GM15510 (cell line): Measurements from ENCODE around the gene RHOBTB1.

Source experiments
- POLR2A ChIP-seq: IDR thresholded peaks from 3 replicates; pipeline ENCODE4 v1.6.1; 2011; ENCODE audit warnings: borderline replicate concordance; ENCODE audit not compliant: insufficient read length; ENCODE audit errors: extremely low read depth

RHOBTB1 gene

GRCh38 chr10:60944058-60944909 is at the start of gene RHOBTB1:
TSS of gene RHOBTB1 (minus strand) at chr10:60944185. CDS start at chr10:60911542, 32,643 bp downstream.
- TF ChIP-seq POLR2A, result no peak

- no peak for TF ChIP-seq POLR2A
Measured at GRCh38 chr10:60992636-60993035, 48.7 kb upstream of the RHOBTB1 start.

GRCh38 chr10:60990663-60991062 is 46.7 kb upstream of the RHOBTB1 start:
- no peak for TF ChIP-seq POLR2A

GRCh38 chr10:60989400-60989876 is 45.5 kb upstream of the RHOBTB1 start:
- no peak for TF ChIP-seq POLR2A

- TF ChIP-seq POLR2A, result no peak
Measured at GRCh38 chr10:60986791-60987190, 42.8 kb upstream of the RHOBTB1 start.

GRCh38 chr10:60985951-60986350 is 42.0 kb upstream of the RHOBTB1 start:
- TF ChIP-seq POLR2A, result no peak

GRCh38 chr10:60980997-60981396 is 37.0 kb upstream of the RHOBTB1 start:
- TF ChIP-seq POLR2A, result no peak

GRCh38 chr10:60979667-60980104 is 35.7 kb upstream of the RHOBTB1 start:
- TF ChIP-seq POLR2A, result no peak

- no peak for TF ChIP-seq POLR2A
Measured at GRCh38 chr10:60978287-60979115, 34.5 kb upstream of the RHOBTB1 start.

- TF ChIP-seq POLR2A, result no peak
Measured at GRCh38 chr10:60977161-60978122, 33.5 kb upstream of the RHOBTB1 start.

GRCh38 chr10:60976687-60977086 is 32.7 kb upstream of the RHOBTB1 start:
- no peak for TF ChIP-seq POLR2A

GRCh38 chr10:60975716-60976115 is 31.7 kb upstream of the RHOBTB1 start:
- TF ChIP-seq POLR2A, result no peak

GRCh38 chr10:60974463-60975149 is 30.6 kb upstream of the RHOBTB1 start:
- TF ChIP-seq POLR2A, result no peak

- TF ChIP-seq POLR2A, result no peak
Measured at GRCh38 chr10:60973086-60973485, 29.1 kb upstream of the RHOBTB1 start.
